Peyer's patch (tissue), 4 donors: ENCODE results near the gene PHF3.

Experiments
- POLR2A ChIP-seq, 2 donors: fragments of 450-650 bp; IDR thresholded peaks; one replicate each; pipeline ENCODE4 v1.5.1; 2017; ENCODE audit warnings: antibody characterized with exemption in 2 of 2, mild to moderate bottlenecking in 2 of 2, moderate library complexity in 2 of 2
- TF ChIP-seq, protein P1 (sequence below), 6 experiments: fragments of 450-650 bp in 4 of 6; fragments of 200-600 bp in 2 of 6; sonication (generic) in 1 of 6; IDR thresholded peaks; one replicate each; pipeline ENCODE4 v1.5.1; 2017 to 2019; ENCODE audit warnings: antibody characterized with exemption in 6 of 6, mild to moderate bottlenecking in 3 of 6, moderate library complexity in 1 of 6

GRCh38 chr6:63663956-63664281 lies 28.3 kb downstream of the PHF3 start:
- TF ChIP-seq, protein P1, sequence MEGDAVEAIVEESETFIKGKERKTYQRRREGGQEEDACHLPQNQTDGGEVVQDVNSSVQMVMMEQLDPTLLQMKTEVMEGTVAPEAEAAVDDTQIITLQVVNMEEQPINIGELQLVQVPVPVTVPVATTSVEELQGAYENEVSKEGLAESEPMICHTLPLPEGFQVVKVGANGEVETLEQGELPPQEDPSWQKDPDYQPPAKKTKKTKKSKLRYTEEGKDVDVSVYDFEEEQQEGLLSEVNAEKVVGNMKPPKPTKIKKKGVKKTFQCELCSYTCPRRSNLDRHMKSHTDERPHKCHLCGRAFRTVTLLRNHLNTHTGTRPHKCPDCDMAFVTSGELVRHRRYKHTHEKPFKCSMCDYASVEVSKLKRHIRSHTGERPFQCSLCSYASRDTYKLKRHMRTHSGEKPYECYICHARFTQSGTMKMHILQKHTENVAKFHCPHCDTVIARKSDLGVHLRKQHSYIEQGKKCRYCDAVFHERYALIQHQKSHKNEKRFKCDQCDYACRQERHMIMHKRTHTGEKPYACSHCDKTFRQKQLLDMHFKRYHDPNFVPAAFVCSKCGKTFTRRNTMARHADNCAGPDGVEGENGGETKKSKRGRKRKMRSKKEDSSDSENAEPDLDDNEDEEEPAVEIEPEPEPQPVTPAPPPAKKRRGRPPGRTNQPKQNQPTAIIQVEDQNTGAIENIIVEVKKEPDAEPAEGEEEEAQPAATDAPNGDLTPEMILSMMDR (IDR thresholded peaks at IDR 0.05): no peak
- TF ChIP-seq POLR2A (IDR thresholded peaks at IDR 0.05): no peak
